GM12878 (cell line): ENCODE results near the gene ACTR1B. TPM values are rescaled to one million over a fixed set of nuclear protein-coding genes. Genes with fewer than 3 reads are reported as not detected.

Source experiments
- ATAC-seq: fragments of 200-7000 bp; cut with Tn5 transposase; 3 replicates; pipeline ENCODE4 v1.9.1; 2020; ENCODE audit warnings: mild to moderate bottlenecking, moderate library complexity
- BruUV-seq: library from RNA; stranded (reverse); fragments of 400-500 nt; replicated peaks from 2 replicates; lab custom pipeline; 2021; lab: Mats Ljungman, UMichigan
- CTCF ChIA-PET: fragments of 300-600 bp; sonication (Branson Sonifier 250); formaldehyde crosslinking; extraction: SDS; loops from one replicate; lab custom pipeline; 2021; ENCODE audit warnings: inconsistent platforms; lab: Yijun Ruan, JAX
- POLR2A ChIA-PET: fragments of 350-600 bp; formaldehyde crosslinking; extraction: SDS; loops from one replicate; lab custom pipeline; 2021; ENCODE audit warnings: inconsistent platforms; lab: Charles Lee
- RAD21 ChIA-PET: fragments of 300-600 bp; sonication (Branson Sonifier 250); formaldehyde crosslinking; loops from one replicate; lab custom pipeline; 2023; ENCODE audit warnings: antibody characterized with exemption; ENCODE audit not compliant: unreplicated experiment; lab: Charles Lee
- SMC1A ChIA-PET: fragments of 300-600 bp; sonication (Branson Sonifier 250); formaldehyde crosslinking; loops from one replicate; lab custom pipeline; 2023; ENCODE audit not compliant: unreplicated experiment, uncharacterized antibody; lab: Charles Lee
- DNase-seq: peaks from one replicate; pipeline ENCODE4 v3.0.0-alpha.2; 2011; ENCODE audit warnings: low read depth, low spot score
- FAIRE-seq: peaks from 3 replicates; lab custom pipeline; 2011; peaks lifted over from hg19 to GRCh38; lab: Jason Lieb, UNC
- H2AFZ ChIP-seq: 2 replicates; pipeline ENCODE4 v1.6.0; 2011; ENCODE audit warnings: low read depth, low read length, control low read depth; ENCODE audit not compliant: control insufficient read depth
- H3K27ac ChIP-seq: 2 replicates; pipeline ENCODE4 v1.5.1; 2011; ENCODE audit warnings: control low read depth; ENCODE audit not compliant: control insufficient read depth, insufficient read depth
- H3K27me3 ChIP-seq, 2 experiments: replicated peaks in 1 of 2; 2 replicates each; pipeline versions ENCODE4 v1.6.0 to v1.6.1; 2011; ENCODE audit warnings: low read length in 1 of 2; ENCODE audit not compliant: control insufficient read depth in 2 of 2, insufficient read depth in 2 of 2
- H3K36me3 ChIP-seq, 2 experiments: 2 replicates each; pipeline ENCODE4 v1.5.1; 2011; ENCODE audit warnings: low read length in 1 of 2; ENCODE audit not compliant: control insufficient read depth in 2 of 2, insufficient read depth in 2 of 2
- H3K4me1 ChIP-seq: 2 replicates; pipeline ENCODE4 v1.6.1; 2011; ENCODE audit warnings: mild to moderate bottlenecking, low read length, moderate library complexity, mixed read lengths; ENCODE audit not compliant: control insufficient read depth, insufficient read depth
- H3K4me2 ChIP-seq: 2 replicates; pipeline ENCODE4 v1.6.0; 2011; ENCODE audit warnings: control low read depth; ENCODE audit not compliant: control insufficient read depth, insufficient read depth
- H3K4me3 ChIP-seq: fragments of 200-600 bp; sonication (generic); 2 replicates; pipeline ENCODE4 v1.5.1; 2016
- H3K79me2 ChIP-seq: 2 replicates; pipeline ENCODE4 v1.6.0; 2011; ENCODE audit warnings: low read length; ENCODE audit not compliant: control insufficient read depth, insufficient read depth
- H3K9ac ChIP-seq: 2 replicates; pipeline ENCODE4 v1.8.0; 2011; ENCODE audit warnings: low read length, control low read depth, mixed read lengths; ENCODE audit not compliant: control insufficient read depth, insufficient read depth
- H3K9me3 ChIP-seq: replicated peaks from 3 replicates; pipeline ENCODE4 v1.5.1; 2011; ENCODE audit warnings: mild to moderate bottlenecking, low read length; ENCODE audit not compliant: control insufficient read depth, insufficient read depth
- H4K20me1 ChIP-seq: 2 replicates; pipeline ENCODE4 v1.6.0; 2011; ENCODE audit not compliant: control insufficient read depth, insufficient read depth
- CHD2 ChIP-seq: IDR thresholded peaks from 2 replicates; pipeline ENCODE4 v1.6.1; 2011; ENCODE audit warnings: low read depth, low read length, improper control_type of control experiment, borderline replicate concordance
- E4F1 ChIP-seq: fragments of 450-650 bp; IDR thresholded peaks from 2 replicates; pipeline ENCODE4 v1.6.1; 2018; ENCODE audit warnings: borderline replicate concordance, mild to moderate bottlenecking; ENCODE audit not compliant: partially characterized antibody
- HSF1 ChIP-seq: fragments of 150-350 bp; IDR thresholded peaks from 2 replicates; pipeline ENCODE4 v1.6.1; 2014; ENCODE audit warnings: mild to moderate bottlenecking, low read depth, low read length
- KDM1A ChIP-seq: fragments of 200-600 bp; sonication (generic); IDR thresholded peaks from 2 replicates; pipeline ENCODE4 v1.6.1; 2016; ENCODE audit warnings: borderline replicate concordance
- RBBP5 ChIP-seq: fragments of 200-600 bp; sonication (generic); conservative IDR thresholded peaks from 2 replicates; pipeline ENCODE4 v1.6.1; 2016
- RUNX3 ChIP-seq: IDR thresholded peaks from 2 replicates; pipeline ENCODE4 v1.6.1; 2012; ENCODE audit warnings: low read length, inconsistent platforms
- SPI1 ChIP-seq: IDR thresholded peaks from 2 replicates; pipeline ENCODE4 v1.6.1; 2011; ENCODE audit warnings: low read depth, mild to moderate bottlenecking, low read length, moderate library complexity, borderline replicate concordance; ENCODE audit not compliant: insufficient read depth
- TCF7 ChIP-seq: IDR thresholded peaks from 2 replicates; pipeline ENCODE4 v1.6.1; 2014; ENCODE audit warnings: antibody characterized with exemption, borderline replicate concordance
- WGBS: methylation state at CpG from one replicate; pipeline ENCODE4 v1.1.6; 2016; ENCODE audit warnings: low lambda C conversion rate; ENCODE audit not compliant: insufficient replicate concordance, insufficient coverage; ENCODE audit errors: missing lambda C conversion rate; 5-methylcytosine and 5-hydroxymethylcytosine counted together
- in situ Hi-C: fragments of 300-500 bp; cut with MboI; formaldehyde crosslinking; loops from 9 replicates; pipeline ENCODE4 v1.14.3; 2018; ENCODE audit warnings: mixed read lengths
- intact Hi-C: fragments of 100-400 bp; cut with micrococcal nuclease; formaldehyde crosslinking; loops from one replicate; pipeline ENCODE4 v1.14.2; 2022; ENCODE audit not compliant: unreplicated experiment
- polyA plus RNA-seq, 11 experiments: library from polyadenylated mRNA; depleted of rRNA in 4 of 11; unstranded in 6 of 11; stranded (reverse) in 5 of 11; fragments of >200 nt; fragmentation: Nextera tagmentation in 4 of 11; fragmentation: Illumina TruSeq in 1 of 11; extraction: Ambion mirVana in 4 of 11; extraction: Trizol in 1 of 11; gene quantifications; 1 replicate in 1 of 11; 2 replicates in 10 of 11; pipeline versions ENCODE4 v1.2.1 to v1.2.3, GENCODE V29; 2011 to 2016; ENCODE audit warnings: inconsistent platforms in 2 of 11, missing spikeins in 2 of 11, low read depth in 1 of 11
- total RNA-seq, 4 experiments: library from RNA; depleted of rRNA in 3 of 4; stranded (reverse); fragments of >200 nt in 3 of 4; fragmentation: Illumina TruSeq in 1 of 4; extraction: Trizol in 1 of 4; gene quantifications; 2 replicates each; pipeline versions ENCODE4 v1.2.1 to v1.2.3, GENCODE V29; 2013 to 2021
- TF ChIP-seq, protein P1 (sequence below): fragments of 450-650 bp; formaldehyde crosslinking; IDR thresholded peaks from 2 replicates; pipeline ENCODE4 v1.5.0; 2022; ENCODE audit warnings: mild to moderate bottlenecking, missing genetic modification characterization

Gene ACTR1B
- total and polyA plus RNA-seq, 10 of the 15 experiments (the other 5 are each of a cell fraction or from before 2014, with no cell fraction given), result 1.3 to 62.8 (median 44.8) TPM

DNA sequence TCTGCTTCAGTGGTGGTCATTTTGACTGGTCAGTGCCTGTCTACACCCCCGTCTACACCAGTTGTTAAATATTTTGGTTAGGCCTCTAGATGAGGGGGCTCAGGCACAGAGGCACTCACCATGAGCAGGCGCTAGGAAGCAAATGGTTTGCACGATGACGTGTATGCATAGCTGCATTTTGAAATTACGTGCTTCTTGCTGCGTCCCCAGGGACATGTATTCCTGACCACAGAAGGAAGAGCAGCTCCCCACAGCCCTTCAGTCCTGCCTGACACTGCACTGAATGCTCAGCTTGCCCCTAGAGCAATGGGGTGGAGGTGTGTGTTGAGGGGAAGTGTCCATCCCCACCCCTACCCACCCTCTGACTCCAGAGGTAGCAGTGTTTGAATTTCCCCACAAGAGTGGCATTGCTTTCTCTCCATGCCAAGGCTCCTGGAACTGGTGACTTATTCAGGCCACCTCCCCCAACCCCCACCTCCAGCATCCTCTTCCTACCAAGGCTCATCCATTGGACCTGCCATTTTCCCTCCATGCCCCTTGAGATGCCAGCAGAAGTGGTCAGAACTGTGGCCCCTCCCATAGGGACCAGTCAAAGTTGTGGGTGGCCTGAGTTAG is 38.1 kb upstream of the ACTR1B start:
- Histone ChIP-seq H4K20me1 (no peaks in the 10 kb centered on the region), H3K4me2 (no peak overlapping the region), H3K79me2 (no peaks in the 10 kb centered on the region), H3K9me3 (no peaks in the 10 kb centered on the region), H3K4me3 (no peak overlapping the region), H3K27me3 (no peaks in the 10 kb centered on the region), H3K27ac (no peak overlapping the region), H3K36me3 (no peaks in the 10 kb centered on the region), H2AFZ (no peak overlapping the region), H3K4me1 (no peaks in the 10 kb centered on the region), H3K9ac (no peak overlapping the region)
- CTCF ChIA-PET, result interaction anchor here (0.7 to 7.8 kb wide), 6 partner anchors 8 to 683 kb away, joined by 3 to 168 read pairs (median 3); partner anchors contain the start of genes ACTR1B and ANKRD36B
- SMC1A ChIA-PET, result interaction anchor here (4.2 kb wide), 1 partner anchor 683 kb away, joined by 34 read pairs; no protein-coding TSS in a partner anchor
- RAD21 ChIA-PET, result interaction anchor here (1.3 kb wide), 1 partner anchor 111 kb away, joined by 6 read pairs; no protein-coding TSS in a partner anchor
- ATAC-seq (no peak; the same call in 2 of the 3 replicates), FAIRE-seq (no peak), DNase-seq (no peak)
- intact Hi-C loops, result loop anchor here (2.0 to 10.0 kb wide), 2 partner anchors 47 to 483 kb away; no protein-coding TSS in a partner anchor
- BruUV-seq, result no TSS peak
- TF ChIP-seq E4F1 (no peak), SPI1 (no peak), RBBP5 (no peak), TCF7 (no peak), HSF1 (no peak), KDM1A (no peak), CHD2 (no peak), RUNX3 (no peak)
- TF ChIP-seq, protein P1, sequence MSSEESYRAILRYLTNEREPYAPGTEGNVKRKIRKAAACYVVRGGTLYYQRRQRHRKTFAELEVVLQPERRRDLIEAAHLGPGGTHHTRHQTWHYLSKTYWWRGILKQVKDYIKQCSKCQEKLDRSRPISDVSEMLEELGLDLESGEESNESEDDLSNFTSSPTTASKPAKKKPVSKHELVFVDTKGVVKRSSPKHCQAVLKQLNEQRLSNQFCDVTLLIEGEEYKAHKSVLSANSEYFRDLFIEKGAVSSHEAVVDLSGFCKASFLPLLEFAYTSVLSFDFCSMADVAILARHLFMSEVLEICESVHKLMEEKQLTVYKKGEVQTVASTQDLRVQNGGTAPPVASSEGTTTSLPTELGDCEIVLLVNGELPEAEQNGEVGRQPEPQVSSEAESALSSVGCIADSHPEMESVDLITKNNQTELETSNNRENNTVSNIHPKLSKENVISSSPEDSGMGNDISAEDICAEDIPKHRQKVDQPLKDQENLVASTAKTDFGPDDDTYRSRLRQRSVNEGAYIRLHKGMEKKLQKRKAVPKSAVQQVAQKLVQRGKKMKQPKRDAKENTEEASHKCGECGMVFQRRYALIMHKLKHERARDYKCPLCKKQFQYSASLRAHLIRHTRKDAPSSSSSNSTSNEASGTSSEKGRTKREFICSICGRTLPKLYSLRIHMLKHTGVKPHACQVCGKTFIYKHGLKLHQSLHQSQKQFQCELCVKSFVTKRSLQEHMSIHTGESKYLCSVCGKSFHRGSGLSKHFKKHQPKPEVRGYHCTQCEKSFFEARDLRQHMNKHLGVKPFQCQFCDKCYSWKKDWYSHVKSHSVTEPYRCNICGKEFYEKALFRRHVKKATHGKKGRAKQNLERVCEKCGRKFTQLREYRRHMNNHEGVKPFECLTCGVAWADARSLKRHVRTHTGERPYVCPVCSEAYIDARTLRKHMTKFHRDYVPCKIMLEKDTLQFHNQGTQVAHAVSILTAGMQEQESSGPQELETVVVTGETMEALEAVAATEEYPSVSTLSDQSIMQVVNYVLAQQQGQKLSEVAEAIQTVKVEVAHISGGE (CRISPR knock-in tag), result no peak
- POLR2A ChIA-PET, result no interaction called here
- in situ Hi-C loops, result loop anchor here (5.0 kb wide), 2 partner anchors 115 to 685 kb away; partner anchors contain the start of gene ANKRD36B
- WGBS, result 6% methylated on average over 6 of the region's 6 CpGs
